Mononuclear cell (primary cell): ENCODE data around the gene MYCBPAP. TPM values are rescaled to one million over a fixed set of nuclear protein-coding genes. Genes with fewer than 3 reads are reported as not detected.

Experiments
- H3K27me3 ChIP-seq: 2 replicates; pipeline ENCODE4 v1.6.0; 2011; ENCODE audit warnings: low read length, control low read depth; ENCODE audit not compliant: insufficient read depth
- H3K4me1 ChIP-seq: 2 replicates; pipeline ENCODE4 v1.5.1; 2011; ENCODE audit warnings: mild to moderate bottlenecking, low read length, control low read depth; ENCODE audit not compliant: insufficient read depth
- H3K4me3 ChIP-seq: 2 replicates; pipeline ENCODE4 v1.5.1; 2011; ENCODE audit warnings: mild to moderate bottlenecking, low read length, moderate library complexity
- H3K9me3 ChIP-seq: 2 replicates; pipeline ENCODE4 v1.5.1; 2011; ENCODE audit warnings: low read depth, mild to moderate bottlenecking, control low read depth, low read length
- total RNA-seq: library from RNA; depleted of rRNA; stranded (reverse); fragments of >200 nt; gene quantifications from one replicate; pipeline ENCODE4 v1.2.3, GENCODE V29; 2012

Gene MYCBPAP
- total RNA-seq, 1 donor = 0.73 TPM

GRCh38 chr17:50554201-50554600 lies 46.0 kb downstream of the MYCBPAP start:
- Histone ChIP-seq H3K4me1 (peaks cover 8% of the 10 kb centered on the region), H3K27me3 (peaks cover 20% of the 10 kb centered on the region), H3K9me3 (no peaks in the 10 kb centered on the region)

DNA sequence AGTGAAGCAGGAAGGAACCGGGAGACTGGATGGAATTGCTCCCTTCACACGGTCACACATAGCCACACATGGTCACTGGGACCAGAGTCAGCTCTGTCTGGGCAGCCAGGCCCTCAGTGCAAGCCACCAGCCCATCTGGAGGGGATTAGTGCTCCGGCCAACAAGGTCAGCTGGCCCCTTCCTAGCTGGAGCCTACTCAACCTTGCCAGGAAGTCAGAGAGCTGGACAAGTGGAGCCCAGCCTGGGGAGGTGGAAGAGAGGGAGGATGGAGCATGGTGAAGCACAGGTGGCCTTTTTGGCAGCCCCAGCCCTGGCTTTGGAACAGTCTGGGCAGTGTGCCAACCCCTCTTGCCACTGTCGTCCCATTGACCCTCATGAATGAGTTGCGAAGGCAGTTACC lies 48.6 kb downstream of the MYCBPAP start:
- peaks cover 26% of the 10 kb centered on the region for H3K4me1 ChIP-seq
- no peak overlapping the region for H3K4me3 ChIP-seq
- H3K9me3 ChIP-seq = no peaks in the 10 kb centered on the region
- H3K27me3 ChIP-seq = peaks cover 34% of the 10 kb centered on the region

More at GRCh38 chr17:50554201-50554600, 46.0 kb downstream of the MYCBPAP start:
- no peak overlapping the region for H3K4me3 ChIP-seq

DNA sequence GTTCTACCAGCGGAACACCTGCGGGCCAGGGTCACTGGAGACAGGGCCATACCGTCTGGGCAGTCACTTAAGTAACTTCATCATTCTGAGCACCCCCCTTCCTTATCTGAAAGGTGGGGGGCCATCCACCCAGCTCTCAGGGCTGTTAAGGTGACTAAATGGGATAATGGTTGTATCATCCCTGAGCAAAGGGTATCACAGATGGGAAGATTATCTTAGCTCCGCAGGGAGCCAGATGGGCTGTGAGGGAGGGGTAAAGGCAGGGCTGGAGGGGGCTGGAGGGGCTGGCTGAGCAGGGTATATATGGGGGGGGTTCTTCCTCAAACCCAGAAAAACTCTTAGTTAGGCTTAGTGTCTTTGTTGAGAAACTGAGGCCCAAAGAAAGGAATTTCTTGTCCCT lies 49.4 kb downstream of the MYCBPAP start:
- H3K4me1 ChIP-seq = peaks cover 26% of the 10 kb centered on the region
- H3K9me3 ChIP-seq = no peaks in the 10 kb centered on the region
- no peak overlapping the region for H3K4me3 ChIP-seq
- H3K27me3 ChIP-seq = peaks cover 40% of the 10 kb centered on the region

DNA sequence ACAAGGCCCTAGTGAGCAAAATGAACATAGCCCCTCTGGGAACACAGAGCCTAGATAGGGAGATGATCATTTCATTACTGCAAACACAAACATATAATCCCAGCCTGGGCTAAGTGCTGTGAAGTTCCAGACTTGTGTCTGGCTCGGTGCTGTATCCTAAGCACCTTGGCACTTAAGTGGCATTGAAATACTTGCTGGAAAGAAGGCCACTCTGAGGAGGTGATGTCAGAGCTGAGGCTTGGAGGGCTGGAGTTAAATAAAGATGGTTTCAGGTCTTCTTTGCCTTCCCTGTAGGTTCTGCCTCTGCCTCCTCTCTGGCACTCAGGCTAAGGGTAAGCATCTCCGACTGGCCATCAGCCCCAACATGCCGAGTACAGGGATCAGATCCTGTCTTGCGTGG lies 49.9 kb downstream of the MYCBPAP start:
- Histone ChIP-seq H3K27me3 (peaks cover 45% of the 10 kb centered on the region), H3K4me3 (no peak overlapping the region), H3K4me1 (peaks cover 26% of the 10 kb centered on the region), H3K9me3 (no peaks in the 10 kb centered on the region)

DNA sequence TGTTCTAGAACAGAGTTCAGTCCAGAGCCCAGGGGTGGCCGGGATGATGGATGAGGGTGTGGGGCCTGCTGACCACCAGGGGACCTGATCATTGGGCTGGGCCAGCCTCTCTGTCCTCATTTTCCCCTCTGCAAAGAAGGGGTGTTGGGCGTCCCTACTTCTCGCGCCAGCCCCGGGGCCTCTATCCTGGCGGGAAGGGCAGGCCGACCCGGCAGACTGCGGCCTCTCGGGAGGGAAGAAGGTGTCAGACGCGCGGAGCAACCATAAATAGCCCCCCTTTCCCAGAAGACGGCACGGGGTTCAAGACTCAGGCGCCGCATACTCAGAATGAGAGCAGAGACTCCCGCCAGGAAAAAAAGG lies 50.3 kb downstream of the MYCBPAP start:
- peaks cover 50% of the 10 kb centered on the region for H3K27me3 ChIP-seq
- H3K4me3 ChIP-seq = no peak overlapping the region
- no peaks in the 10 kb centered on the region for H3K9me3 ChIP-seq
- peaks cover 26% of the 10 kb centered on the region for H3K4me1 ChIP-seq

GRCh38 chr17:50558941-50559614 lies 50.8 kb downstream of the MYCBPAP start:
- H3K27me3 ChIP-seq = peaks cover 55% of the 10 kb centered on the region
- no peak overlapping the region for H3K4me3 ChIP-seq
- no peaks in the 10 kb centered on the region for H3K9me3 ChIP-seq
- peaks cover 26% of the 10 kb centered on the region for H3K4me1 ChIP-seq

DNA sequence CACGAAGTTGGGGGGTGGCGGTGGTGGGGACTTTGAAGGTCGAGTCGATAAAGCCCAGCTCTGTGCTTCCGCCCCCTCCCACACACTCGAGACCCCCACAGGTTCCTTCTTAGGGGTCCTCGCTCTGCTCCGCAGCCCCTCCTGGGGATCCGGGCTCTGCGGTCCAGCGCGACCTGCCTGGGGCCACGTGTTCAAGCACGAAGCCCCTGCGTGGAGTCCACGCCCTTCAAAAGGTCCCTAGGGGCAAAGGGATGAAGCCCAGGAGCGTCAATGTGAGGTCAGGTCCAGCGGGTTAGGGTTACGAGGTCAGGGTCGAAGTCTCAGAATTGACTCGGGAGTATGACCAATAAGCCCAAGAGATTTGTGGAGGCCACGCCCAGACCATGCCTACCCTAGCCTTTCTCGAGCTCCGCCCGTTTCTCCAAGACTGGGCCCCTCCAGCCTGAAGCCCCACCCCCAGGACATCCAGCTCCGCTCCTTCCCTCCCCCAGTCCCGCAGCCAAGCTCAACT lies 51.5 kb downstream of the MYCBPAP start:
- Histone ChIP-seq H3K4me1 (peaks cover 26% of the 10 kb centered on the region), H3K9me3 (no peaks in the 10 kb centered on the region), H3K4me3 (peak overlapping the region; percentile 19), H3K27me3 (peaks cover 59% of the 10 kb centered on the region)

GRCh38 chr17:50560185-50560824 lies 52.1 kb downstream of the MYCBPAP start, which contains the start of gene CACNA1G:
Gene CACNA1G (plus strand): TSS chr17:50560715. CDS start chr17:50561460, 745 bp downstream.
- Histone ChIP-seq H3K4me1 (peaks cover 26% of the 10 kb centered on the region), H3K27me3 (peaks cover 59% of the 10 kb centered on the region), H3K4me3 (peak within 1 kb of the TSS; percentile 19), H3K9me3 (no peaks in the 10 kb centered on the region)

DNA sequence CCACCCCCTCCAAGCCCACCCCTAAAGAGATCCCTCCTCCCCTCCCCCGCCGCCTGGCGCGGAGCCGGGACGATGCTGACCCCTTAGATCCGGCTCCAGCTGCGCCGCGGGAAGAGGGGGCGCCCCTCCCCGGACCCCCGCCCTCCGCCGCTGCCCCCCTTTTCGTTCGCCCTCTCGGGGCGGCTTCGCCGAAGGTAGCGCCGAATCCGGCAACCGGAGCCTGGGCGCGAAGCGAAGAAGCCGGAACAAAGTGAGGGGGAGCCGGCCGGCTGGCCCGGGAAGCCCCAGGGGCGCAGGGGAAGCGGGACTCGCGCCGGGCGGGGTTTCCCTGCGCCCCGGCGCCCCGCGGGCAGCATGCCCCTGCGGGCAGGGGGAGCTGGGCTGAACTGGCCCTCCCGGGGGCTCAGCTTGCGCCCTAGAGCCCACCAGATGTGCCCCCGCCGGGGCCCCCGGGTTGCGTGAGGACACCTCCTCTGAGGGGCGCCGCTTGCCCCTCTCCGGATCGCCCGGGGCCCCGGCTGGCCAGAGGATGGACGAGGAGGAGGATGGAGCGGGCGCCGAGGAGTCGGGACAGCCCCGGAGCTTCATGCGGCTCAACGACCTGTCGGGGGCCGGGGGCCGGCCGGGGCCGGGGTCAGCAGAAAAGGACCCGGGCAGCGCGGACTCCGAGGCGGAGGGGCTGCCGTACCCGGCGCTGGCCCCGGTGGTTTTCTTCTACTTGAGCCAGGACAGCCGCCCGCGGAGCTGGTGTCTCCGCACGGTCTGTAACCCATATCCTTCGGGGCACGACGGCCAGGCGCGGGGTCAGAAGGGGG lies 52.9 kb downstream of the MYCBPAP start:
- Histone ChIP-seq H3K4me3 (no peak overlapping the region), H3K9me3 (no peaks in the 10 kb centered on the region), H3K4me1 (peaks cover 26% of the 10 kb centered on the region), H3K27me3 (peaks cover 66% of the 10 kb centered on the region)

- Histone ChIP-seq H3K4me3 (no peak overlapping the region), H3K27me3 (peaks cover 68% of the 10 kb centered on the region)
Observed at GRCh38 chr17:50561746-50562141, 53.5 kb downstream of the MYCBPAP start.

GRCh38 chr17:50562242-50563091 lies 54.2 kb downstream of the MYCBPAP start:
- H3K4me1 ChIP-seq = peaks cover 26% of the 10 kb centered on the region
- no peak overlapping the region for H3K4me3 ChIP-seq
- H3K27me3 ChIP-seq = peaks cover 65% of the 10 kb centered on the region
- no peaks in the 10 kb centered on the region for H3K9me3 ChIP-seq

More at GRCh38 chr17:50561746-50562141, 53.5 kb downstream of the MYCBPAP start:
- peaks cover 26% of the 10 kb centered on the region for H3K4me1 ChIP-seq
- no peaks in the 10 kb centered on the region for H3K9me3 ChIP-seq

GRCh38 chr17:50563092-50563511 lies 54.9 kb downstream of the MYCBPAP start:
- Histone ChIP-seq H3K9me3 (no peaks in the 10 kb centered on the region), H3K4me3 (no peak overlapping the region), H3K27me3 (peaks cover 59% of the 10 kb centered on the region), H3K4me1 (peaks cover 26% of the 10 kb centered on the region)

DNA sequence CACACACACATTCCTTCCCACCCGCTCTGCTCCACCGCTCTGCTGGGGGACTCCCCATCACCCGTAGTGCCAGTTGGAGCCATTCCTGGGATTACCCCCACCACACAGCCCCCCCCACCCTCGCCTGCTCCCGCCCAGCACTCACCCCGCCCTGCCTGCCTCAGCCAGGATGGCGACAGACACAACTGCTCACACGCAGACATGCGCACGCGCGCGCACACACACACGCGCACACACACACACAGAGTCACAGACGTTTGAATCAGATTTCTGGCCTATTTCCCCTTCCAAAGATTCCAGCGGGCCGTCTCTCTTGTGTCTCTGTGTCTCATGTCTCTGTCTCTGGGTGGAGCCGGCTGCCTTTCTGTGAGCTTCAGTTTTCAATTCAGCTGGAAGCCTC lies 56.7 kb downstream of the MYCBPAP start:
- Histone ChIP-seq H3K4me3 (no peak overlapping the region), H3K27me3 (peaks cover 41% of the 10 kb centered on the region)

More for the DNA sequence above, 56.7 kb downstream of the MYCBPAP start:
- no peaks in the 10 kb centered on the region for H3K9me3 ChIP-seq
- peaks cover 11% of the 10 kb centered on the region for H3K4me1 ChIP-seq
